GM23248 (cell line): ENCODE results near the gene SPATA31D4.

Experiments used
- EZH2 ChIP-seq: fragments of 200-600 bp; sonication (generic); IDR thresholded peaks from 2 replicates; pipeline ENCODE4 v1.6.1; 2018; ENCODE audit warnings: antibody characterized with exemption, mild to moderate bottlenecking; ENCODE audit not compliant: insufficient read depth, poor library complexity, severe bottlenecking
- EZH2phosphoT487 ChIP-seq: fragments of 200-600 bp; sonication (generic); IDR thresholded peaks from 2 replicates; pipeline ENCODE4 v1.6.1; 2018; ENCODE audit warnings: antibody characterized with exemption, moderate library complexity, mild to moderate bottlenecking, low read depth; ENCODE audit not compliant: insufficient read depth

GRCh38 chr9:81964218-81965171 lies 36.3 kb downstream of the SPATA31D4 start:
- no peak for TF ChIP-seq EZH2
- no peak for TF ChIP-seq EZH2phosphoT487
